GM19468 (cell line): Measurements from ENCODE around the gene CNPY2.
A peak's percentile ranks its signal among the peaks of the same experiment; 100 is the strongest.
"Not testable (repeated sequence)": the region's sequence is repeated elsewhere in the genome, so short reads cannot be mapped to it uniquely, and the experiment has no call there.

Source experiments
- ATAC-seq: cut with Tn5 transposase; IDR thresholded peaks from one replicate; pipeline ENCODE4 v1.9.1; 2021; ENCODE audit warnings: mild to moderate bottlenecking, moderate library complexity, moderate number of reproducible peaks; ENCODE audit not compliant: unreplicated experiment; ENCODE audit errors: extremely low read depth

Gene CNPY2

GRCh38 chr12:56334490-56334793 is 18.7 kb upstream of the CNPY2 start:
- no peak for ATAC-seq

DNA sequence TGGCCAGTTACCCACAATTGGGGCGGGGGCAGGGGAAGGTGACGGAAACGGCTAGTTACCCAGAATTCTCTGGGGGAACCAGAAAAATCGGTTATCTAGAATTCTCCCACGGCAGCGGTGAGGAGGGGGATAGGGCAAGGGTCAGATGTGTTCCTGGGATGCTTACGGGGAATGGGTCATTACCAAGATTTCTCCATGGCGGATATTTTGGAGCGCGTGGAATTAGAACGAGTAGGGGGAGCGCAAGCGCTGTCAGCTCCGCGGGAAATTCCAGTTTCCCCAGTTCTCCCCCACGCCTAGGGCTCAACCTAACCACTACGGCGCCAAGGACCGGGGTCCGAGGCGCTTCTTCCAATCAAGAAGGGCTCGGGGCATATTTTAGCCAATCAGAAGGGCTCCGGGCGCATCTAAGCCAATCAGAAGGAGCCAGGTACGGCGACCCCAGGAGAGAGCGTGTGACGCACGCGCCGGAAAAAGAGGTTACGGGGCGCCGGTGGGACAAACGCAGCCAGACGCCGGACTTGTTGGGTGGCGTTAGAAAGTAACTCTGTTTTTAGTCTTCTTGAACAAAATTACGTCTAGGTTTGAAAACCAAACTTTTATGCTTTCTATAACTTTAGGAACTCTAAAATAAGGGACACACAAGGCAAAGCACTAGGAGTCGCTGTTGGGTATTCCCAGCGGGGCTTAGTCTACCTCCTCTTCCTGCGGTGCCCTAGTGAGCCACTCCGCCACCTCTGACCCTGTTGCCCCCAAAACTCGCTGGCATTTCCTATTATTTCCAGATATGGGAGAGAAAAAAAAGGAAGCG is 18.1 kb upstream of the CNPY2 start, which contains the start of gene PAN2:
Gene PAN2 (minus strand): TSS at position 322 of the 811 bp plus-strand sequence. CDS start 906 bp downstream, outside the sequence.
- ATAC-seq = peak; percentile 92

GRCh38 chr12:56333197-56333678 is 17.4 kb upstream of the CNPY2 start:
- ATAC-seq = no peak

DNA sequence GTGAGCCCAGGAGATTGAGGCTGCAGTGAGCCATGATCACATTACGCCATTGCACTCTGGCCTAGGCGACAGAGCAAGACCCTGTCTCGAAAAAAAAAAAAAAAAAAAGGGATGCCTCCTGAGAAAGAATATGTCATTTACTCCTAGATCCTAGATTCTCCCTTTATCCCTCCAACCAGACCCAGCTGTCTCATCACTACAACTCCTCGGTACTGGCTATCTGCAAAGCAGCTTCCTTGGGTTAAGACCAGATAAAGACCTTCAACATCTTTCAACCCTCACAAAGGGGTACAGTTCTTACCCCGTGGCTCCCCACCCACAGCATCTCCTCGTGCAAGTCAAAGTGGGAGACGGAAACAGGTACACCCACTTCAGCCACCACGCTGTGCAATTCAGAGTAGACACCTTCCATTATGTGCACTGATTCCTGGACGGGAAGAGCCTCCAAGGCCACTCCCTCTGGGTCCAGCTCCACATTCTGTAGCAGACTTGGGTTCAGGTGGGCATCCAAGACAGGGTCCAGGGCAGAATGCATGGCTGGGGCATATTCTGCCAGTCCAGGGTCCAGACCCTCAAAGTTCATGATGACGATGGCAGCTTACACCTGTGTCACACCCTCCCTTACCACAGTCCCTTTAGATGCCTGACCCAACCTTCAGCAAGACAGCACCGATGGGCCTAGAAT is 16.9 kb upstream of the CNPY2 start:
- no peak for ATAC-seq

- ATAC-seq = no peak
These were observed 15.2 kb upstream of the CNPY2 start for GRCh38 chr12:56330936-56331490.

GRCh38 chr12:56326533-56326932 is 10.7 kb upstream of the CNPY2 start:
- no peak for ATAC-seq

DNA sequence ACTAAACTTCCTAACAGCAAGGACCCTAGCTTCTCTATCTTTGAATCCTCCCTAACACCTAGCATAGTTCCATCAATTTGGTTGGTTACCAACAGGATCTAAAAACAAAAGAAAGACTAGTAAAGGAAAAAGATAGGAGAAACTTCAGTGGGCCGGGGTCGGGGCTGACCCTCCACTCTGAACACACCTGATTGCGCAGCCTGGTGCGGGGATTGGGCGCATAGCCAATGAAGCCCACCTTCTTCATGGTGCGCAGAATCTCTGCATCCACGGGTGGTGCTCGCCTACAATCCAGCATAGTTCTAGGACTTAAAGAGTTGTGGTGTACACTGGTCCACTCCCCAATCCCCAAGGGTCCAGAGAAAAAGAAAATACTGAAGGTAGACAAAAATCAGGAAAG is 10.3 kb upstream of the CNPY2 start:
- ATAC-seq = no peak

DNA sequence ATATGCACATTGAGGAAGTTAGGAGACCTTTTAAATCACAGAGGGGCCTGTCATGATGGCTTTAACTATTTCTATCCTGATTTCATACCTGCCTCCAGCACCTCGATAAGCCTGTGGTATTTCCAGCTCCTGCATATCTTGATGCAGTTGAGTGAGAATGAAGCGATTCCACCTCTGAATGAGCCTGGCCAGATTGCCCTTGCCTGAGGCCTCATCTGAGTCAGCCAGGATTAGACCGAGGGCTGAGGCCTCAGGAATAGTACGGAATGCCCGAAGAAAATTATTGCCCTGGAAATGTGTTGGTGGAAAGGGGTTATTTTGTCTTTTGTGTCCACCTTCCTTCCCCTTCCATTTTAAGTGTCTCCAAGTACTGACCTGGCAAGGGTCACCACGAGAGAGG is 8.4 kb upstream of the CNPY2 start:
- no peak for ATAC-seq

GRCh38 chr12:56321610-56322009 is 5.8 kb upstream of the CNPY2 start:
- not testable (repeated sequence) for ATAC-seq

GRCh38 chr12:56321027-56321426 is 5.2 kb upstream of the CNPY2 start:
- no peak for ATAC-seq

- ATAC-seq = no peak
These were observed 1.9 kb upstream of the CNPY2 start for GRCh38 chr12:56317675-56318074.

GRCh38 chr12:56315249-56315621 is 553 bp downstream of the CNPY2 start:
- no peak for ATAC-seq

- ATAC-seq = no peak
These were observed 4.8 kb downstream of the CNPY2 start for GRCh38 chr12:56311003-56311402.

GRCh38 chr12:56308714-56309113 is 7.1 kb downstream of the CNPY2 start:
- ATAC-seq = no peak

- ATAC-seq = no peak
These were observed 8.4 kb downstream of the CNPY2 start for GRCh38 chr12:56307221-56307965.

- no peak for ATAC-seq
These were observed 10.8 kb downstream of the CNPY2 start for GRCh38 chr12:56304872-56305590.

DNA sequence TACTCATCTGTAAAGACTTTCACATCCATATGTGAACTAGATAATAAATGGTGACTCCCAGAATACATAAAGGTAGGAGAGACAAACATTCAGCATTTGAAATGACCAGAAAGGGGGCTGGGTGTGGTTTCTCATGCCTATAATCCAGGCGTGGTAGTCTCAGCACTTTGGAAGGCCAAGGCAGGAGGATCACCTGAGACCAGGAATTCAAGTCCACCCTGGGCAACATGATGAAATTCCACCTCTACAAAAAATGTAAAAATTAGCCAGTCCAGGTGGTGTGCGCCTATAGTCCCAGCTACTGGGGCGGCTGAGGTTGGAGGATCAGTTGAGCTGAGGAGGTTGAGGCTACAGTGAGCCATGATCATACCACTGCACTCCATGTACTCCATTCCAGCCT is 11.5 kb downstream of the CNPY2 start:
- no peak for ATAC-seq

DNA sequence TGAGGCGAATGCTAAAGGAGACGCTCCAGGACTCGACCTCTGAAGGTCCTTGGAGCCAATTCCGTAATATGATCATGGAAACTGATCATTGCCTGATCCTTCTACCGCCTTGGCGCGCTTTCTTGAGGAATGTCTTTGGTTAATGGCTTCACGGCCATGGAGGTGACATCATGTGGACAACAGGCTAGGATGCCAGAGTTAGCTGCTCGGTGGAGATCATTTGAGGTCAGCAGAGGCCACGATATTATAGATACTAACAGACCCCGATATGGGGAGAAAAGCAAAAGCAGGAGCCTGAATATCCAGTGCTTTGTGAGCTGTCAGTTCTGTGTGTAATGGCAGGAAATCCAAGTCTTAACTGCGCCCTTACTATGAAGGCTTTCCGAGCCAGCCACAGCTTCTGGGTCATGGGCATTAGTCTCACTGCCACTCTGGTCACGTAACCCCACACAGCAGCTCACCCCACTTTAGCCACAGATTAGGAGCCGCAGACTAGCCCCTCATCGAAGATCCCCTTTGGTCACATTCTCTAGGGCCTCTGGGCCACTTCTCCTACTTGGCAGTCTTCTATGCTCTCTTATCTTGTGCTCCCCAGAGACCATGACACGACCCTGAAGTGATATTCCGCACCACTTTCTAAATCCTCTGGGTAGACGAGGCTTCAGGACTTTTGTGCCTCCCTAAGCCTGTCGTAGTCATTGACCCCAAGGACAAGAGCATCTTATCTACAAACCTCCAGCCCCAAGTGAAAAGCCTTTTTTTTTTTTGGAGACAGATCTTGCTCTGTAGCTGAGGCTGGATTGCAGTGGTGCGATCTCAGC is 14.9 kb downstream of the CNPY2 start:
- ATAC-seq = no peak
